ENCODE results near the gene HGF.
"Not testable (repeated sequence)": the region's sequence is repeated elsewhere in the genome, so short reads cannot be mapped to it uniquely, and the experiment has no call there.

The HGF gene

DNA sequence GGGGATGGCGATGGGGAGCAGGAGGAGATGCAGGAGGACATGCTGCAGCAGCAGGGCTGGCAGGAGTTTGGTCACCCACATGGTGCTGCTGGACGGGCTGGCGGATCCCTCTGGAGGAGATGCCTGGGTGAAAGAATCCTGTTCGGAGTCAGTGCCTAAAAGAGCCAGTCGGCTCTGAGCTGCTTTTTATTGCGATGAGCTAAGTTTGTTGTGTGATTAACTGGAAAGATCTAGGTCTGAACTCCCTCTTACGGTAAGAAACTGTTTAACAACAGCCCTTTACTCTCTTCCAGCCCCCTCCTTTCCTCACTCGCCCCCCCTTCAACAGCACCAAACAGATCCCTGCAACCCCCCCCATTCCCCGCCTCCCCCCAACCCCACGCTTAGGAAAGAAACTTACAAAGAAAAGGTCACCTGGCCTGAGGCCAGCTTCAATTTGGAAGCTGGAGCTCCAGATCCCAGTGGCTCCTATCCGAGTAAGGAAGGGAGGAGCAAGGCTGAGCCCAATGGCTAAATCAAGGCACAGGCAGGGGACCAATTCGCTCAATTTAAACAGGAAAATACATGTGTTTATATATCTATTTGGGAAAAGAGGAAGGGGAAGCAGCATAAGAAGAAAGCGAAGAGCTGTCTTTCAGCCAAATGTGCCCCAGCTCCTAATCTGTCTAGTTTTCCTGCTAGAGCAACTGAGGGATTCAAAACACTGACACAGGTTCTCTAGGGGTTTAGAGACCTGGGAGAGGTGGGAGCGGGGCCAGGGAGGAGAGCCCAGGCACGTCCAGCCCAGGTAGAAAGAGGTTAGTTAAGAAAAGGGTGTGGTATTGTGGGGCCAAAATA is at the start of gene HGF:
TSS of gene HGF (minus strand) at position 157 of the 837 bp plus-strand sequence. CDS start at position 81, 76 bp downstream.
- peak; percentile 59 for DNase-seq

GRCh38 chr7:81816312-81816711 is 46.5 kb upstream of the HGF start:
- DNase-seq, result no peak

GRCh38 chr7:81812866-81813476 is 43.1 kb upstream of the HGF start:
- DNase-seq, result not testable (repeated sequence)

DNA sequence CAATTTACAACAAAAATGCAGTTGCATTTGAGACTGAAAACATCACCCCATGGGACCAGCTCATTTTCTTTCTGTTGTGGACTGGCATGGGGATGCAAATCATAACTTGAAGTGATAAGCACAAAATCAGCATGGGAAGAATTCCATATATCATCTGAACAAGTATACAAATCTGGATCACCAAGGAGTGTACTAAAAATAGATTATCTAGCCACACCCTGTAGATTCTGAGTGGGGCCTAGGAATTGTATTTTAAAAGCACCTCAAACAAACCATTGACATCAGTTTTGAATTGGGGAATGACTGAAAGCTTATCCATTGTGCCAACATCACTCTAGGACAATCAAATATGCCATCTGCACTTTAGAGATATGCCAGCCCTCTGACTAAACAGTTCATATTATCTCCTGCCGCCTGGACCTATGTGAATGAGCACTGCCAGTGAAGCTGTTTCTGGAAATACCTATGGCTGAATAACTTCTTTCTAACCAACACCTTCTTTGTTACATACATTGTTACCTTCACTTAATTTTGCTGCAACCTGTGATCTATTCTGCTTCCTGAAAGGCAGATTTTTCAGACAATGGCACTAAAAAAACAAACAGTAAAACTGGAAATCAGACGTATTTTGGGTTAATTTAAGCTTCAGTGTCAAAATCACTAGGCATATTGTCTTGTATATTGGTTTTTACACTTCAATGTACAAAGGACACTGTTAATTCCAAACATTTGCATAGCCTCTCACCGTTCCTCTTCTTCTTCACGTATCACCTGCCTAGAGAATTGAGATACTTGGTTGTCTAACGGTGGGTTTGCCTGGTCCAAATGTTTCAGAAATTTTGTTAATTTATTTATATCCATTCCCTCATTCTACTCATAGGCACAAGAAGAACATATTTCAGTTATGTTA is 42.4 kb upstream of the HGF start:
- DNase-seq, result no peak

DNA sequence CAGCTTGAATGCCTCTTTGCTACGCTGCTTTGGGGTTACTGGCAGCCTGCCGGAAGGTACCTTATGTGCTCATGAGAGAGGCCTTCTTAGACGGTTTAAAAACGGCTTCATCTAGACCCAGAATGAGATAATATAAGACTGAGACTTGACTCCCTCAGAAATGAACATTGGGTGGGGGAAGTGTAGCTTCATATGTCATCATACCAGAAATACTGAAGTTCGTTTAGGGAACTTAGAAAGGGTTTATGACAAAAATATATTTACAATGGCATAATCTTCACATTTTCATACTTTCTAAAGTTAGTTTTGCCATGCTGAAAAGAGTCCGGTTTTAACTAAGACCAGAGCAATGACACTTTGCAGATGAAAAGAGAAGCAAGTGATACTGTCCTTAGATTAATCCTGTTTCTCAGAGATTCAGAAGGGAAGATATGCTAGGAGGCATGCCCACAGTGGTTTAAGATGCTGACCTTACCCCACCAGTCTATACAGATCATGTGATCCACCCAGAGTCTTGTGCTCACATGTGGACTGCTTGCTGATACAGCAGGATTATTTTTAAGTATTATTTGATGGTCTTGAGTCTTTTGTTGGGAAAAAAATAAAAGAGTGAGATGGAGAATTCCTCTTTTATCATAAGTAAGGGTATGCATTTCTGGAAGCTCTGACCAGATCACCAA is 40.8 kb upstream of the HGF start:
- no peak for DNase-seq

- not testable (repeated sequence) for DNase-seq
Measured at GRCh38 chr7:81808310-81808709, 38.5 kb upstream of the HGF start.

DNA sequence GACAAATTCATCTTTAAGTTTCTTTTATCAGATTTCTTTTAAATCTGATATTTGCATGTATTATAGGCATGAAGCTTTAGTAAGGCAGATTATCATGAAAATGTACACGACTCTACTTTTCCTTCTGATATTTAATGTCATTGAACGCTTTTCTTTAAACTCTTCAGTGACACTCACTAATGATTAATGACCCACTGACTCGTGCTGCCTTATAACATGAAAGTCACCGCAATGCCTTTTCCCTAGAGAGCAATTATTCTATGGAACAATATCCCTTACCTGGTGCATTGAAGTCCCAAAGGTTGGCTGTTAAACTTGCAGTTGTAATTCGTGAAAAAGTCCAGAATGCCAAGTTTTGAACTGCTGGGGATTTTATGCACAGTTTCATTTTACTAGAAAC is 33.4 kb upstream of the HGF start:
- no peak for DNase-seq

GRCh38 chr7:81802251-81802650 is 32.4 kb upstream of the HGF start:
- DNase-seq, result no peak

- DNase-seq, result no peak
Measured at GRCh38 chr7:81801532-81801931, 31.7 kb upstream of the HGF start.

- DNase-seq, result no peak
Measured at GRCh38 chr7:81791568-81792518, 22.0 kb upstream of the HGF start.

DNA sequence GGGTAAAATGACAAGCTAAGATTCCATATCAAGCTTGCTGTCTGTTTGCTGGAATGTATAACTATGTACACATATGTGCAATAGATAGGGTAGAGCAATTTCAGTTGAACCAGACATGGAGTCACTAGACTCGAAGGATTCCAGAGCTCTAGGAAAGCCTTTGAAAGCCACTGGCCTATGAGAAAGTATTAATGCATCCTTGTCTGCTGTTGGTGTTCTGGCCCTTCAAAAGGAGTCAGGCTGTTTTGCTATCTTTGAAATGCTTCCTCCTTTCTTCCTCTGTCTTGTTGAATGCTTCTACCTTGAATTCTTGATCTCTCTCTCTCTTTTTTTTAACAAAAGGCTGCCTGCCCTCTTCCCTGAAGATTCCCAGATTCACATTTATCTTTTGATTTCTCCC is 20.8 kb upstream of the HGF start:
- DNase-seq, result no peak

GRCh38 chr7:81790120-81790500 is 20.3 kb upstream of the HGF start:
- DNase-seq, result no peak

GRCh38 chr7:81789406-81790119 is 19.7 kb upstream of the HGF start:
- no peak for DNase-seq

DNA sequence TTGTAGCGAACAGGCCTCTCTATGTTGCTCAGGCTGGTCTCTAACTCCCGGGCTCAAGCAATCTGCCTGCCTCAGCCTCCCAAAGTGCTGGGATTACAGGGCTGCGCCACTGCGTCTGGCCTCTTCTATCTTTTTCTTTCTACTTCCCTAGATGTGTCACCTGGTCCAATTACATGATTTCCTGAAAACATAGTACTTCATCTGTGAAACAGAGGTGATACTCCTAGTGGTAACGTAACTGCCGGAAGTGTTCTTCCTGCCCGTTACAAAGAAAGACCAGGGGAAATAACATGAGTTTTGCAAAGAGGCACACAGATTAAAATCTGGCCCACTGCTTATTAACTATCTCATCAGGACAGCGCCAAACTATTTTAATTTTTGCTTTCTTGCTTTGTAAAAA is 18.4 kb upstream of the HGF start:
- no peak for DNase-seq

DNA sequence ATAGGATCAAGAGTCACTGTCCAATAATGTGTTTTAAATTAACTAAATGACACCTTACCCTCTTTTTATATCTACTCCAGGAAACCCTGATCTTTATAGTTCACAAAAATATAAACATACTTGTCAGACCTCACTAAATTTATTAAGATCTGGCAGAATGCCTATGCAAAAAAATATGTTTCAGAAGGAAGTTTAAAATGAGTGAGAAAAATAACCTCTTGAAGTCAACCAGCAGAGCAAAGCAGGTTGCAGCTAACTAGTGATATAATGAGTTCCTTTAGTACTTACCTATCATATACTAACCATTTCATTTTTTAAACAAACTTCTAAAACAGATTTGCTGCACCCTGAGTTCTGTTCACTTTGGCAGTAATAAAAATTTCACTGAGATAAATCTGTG is 14.0 kb upstream of the HGF start:
- no peak for DNase-seq

GRCh38 chr7:81780914-81781693 is 11.3 kb upstream of the HGF start:
- DNase-seq, result no peak

DNA sequence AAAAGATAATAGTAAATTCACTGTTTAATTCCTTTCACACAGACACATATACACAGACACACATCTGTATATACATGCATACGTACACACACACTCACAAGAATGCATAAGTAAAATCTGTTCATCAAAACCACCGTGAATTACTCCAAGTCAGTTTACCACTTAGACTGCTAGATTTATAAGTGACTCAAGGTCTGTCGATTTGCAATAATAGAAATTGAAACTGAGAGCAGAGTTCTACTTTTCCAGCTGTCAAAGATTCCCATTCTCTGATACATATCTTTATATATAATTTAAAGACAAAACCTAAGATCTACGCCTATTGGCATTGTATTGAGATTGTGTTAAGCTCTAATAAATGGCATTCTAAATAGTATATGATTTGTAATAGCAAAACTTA is 9.9 kb upstream of the HGF start:
- no peak for DNase-seq

DNA sequence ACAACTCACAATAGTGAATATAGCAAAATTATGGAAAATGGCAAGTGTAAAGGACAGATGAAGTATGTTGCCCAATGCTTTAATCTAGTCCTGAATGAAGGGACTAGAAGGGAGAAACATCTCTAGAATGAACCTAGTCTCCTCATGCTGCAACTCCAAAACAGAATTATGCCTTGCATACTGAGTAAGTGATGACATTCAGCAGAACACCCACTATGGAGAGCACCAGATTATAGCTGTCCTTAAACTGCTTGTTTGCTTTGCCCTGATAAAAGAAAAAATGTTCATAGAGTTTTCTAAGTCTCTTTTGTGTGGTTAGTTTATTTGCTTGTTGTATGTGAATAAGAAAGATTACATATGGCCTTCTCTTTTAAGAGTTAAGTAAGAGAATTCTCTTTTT is 7.8 kb upstream of the HGF start:
- no peak for DNase-seq

- DNase-seq, result no peak
Measured at GRCh38 chr7:81776948-81777630, 7.2 kb upstream of the HGF start.

- peak; percentile 63 for DNase-seq
Measured at GRCh38 chr7:81776161-81776560, 6.3 kb upstream of the HGF start.
